Activated CD4-positive, alpha-beta T cell treated with anti-CD3 and anti-CD28 coated beads, Interleukin-2, amount 50 U/mL, for 48 hours (primary cell): ENCODE data around the gene ZMIZ1.
"Not testable (repeated sequence)": the region's sequence is repeated elsewhere in the genome, so short reads cannot be mapped to it uniquely, and the experiment has no call there.

ENCODE experiments used
- DNase-seq, 2 experiments: peaks; one replicate each; pipeline ENCODE4 v3.0.0-alpha.2; 2020

The ZMIZ1 gene

DNA sequence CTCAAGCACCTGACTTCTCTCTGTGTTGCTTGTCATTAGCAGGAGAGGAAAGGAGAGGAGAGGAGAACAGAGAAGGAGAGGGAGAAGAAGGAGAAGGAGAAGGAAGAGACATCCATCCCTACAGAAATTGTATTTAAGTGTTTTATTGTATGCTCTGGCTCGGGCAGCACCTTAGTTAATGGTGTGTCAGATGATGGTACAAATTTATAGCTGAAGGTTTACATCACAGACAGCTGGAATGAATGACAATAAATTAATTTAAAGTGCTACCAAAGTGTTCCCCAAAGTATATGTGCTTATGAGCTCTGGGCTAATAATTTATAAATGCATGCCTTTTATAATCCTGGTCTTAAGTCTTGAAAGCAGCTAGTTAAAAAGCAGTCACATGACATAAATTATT lies 38.1 kb upstream of the ZMIZ1 start:
- no peak for DNase-seq

DNA sequence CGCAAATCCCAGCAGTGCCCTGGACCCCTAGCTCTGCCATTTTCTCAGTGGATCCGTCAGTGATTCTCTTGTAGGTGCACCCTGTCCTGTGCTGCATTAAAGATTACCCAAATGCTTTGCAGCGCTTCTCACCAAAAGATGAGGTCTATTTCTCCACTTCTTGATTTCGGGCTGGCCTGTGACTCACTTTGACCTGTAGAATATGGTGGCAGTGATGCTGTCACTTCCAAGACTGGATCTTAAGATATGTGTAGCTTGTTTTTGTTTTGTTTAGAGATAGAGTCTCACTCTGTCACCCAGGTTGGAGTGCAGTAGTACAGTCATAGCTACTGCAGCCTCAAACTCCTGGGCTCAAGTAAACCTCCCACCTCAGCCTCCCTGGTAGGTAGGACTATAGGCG lies 37.0 kb upstream of the ZMIZ1 start:
- DNase-seq, result no peak

DNA sequence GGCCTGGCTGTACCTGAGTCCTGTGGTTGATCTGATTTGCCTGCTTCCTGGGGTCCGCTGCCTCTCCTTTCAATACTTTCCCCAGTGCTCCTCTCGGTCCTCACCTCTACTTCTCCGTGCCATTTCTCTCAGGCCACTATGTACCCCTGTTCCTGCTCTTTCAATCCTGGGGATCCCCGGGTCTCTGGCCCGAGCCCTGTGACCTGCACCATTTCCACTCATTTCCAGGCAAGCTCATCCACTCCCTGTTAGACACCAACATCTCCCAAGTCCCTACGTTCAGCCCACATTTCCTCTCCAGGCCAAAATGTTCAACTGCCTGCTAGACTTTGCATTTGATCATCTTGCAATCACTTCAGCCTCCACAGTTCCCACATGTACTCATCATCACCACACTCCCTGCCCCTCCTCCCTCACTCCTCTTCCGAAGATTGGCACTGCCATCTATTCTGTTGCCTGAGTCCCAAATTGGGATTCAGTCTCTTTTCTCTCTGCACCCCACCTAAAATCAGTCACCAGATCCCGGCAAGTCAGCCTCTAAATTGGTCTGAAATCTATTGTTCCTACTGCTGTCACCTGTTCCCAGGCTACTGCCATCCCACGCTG lies 34.4 kb upstream of the ZMIZ1 start:
- DNase-seq, result no peak

DNA sequence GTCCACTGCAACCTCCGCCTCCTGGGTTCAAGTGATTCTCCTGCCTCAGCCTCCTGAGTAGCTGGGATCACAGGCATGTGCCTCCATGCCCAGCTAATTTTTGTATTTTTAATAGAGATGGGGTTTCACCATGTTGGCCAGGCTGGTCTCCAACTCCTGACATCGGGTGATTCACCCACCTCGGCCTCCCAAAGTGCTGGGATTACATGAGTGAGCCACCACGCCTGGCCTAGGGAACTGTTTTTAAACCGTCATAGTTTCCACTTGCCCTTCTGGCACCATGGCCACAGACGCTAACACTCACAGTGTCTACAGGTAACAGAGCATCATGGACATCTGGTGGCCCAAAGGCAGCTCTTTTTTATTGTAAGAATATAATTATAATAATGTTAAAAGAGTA lies 32.4 kb upstream of the ZMIZ1 start:
- not testable (repeated sequence) for DNase-seq

DNA sequence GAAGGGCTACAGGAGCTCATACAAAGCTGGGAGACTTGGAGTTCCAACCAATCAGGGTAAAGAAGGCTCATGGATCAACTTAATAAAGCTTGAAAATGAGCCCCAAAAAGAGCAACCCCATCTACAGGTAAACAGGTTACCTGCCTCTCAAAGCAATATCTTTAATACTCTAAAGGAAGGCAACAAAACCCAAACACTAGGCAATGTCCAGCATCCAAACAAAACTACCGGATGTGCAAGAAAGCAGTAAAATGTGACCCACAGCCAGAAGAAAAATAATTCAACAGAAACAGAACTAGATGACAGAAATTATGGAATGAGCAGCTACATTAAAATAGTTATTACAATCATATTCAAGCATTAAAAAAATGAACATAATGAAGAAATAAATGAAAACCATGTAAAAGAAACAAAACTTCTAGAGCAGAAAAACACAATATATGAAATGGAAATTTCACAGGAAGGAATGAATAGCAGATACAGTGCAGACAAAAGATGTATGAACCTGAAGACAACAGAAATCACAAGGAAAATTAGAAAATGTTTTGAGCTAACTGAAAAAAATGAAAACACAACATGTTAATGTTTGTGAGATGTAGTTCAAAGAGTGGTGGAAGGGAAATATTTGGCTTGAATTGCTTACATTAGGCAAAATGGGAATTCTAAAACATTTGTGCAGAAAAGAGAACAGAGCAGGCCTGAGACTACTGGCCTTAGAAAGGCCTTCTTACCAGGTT lies 30.5 kb upstream of the ZMIZ1 start:
- no peak for DNase-seq

DNA sequence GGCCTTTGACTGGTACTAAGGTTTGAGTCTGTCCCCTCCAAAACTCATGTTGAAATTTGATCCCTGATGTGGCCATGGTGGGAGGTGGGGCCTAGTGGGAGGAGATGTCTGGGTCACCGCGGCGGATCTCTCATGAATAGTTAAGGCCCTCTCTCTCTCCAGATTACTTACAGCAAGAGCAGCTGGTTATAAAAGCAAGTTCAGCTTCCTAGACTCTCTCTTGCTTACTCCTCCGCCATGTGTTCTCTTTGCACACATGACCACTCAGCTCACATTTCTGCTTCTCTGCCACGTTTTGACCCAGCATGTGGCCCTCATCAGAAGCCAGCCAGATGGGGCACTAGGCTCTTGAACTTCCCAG lies 29.9 kb upstream of the ZMIZ1 start:
- no peak for DNase-seq

DNA sequence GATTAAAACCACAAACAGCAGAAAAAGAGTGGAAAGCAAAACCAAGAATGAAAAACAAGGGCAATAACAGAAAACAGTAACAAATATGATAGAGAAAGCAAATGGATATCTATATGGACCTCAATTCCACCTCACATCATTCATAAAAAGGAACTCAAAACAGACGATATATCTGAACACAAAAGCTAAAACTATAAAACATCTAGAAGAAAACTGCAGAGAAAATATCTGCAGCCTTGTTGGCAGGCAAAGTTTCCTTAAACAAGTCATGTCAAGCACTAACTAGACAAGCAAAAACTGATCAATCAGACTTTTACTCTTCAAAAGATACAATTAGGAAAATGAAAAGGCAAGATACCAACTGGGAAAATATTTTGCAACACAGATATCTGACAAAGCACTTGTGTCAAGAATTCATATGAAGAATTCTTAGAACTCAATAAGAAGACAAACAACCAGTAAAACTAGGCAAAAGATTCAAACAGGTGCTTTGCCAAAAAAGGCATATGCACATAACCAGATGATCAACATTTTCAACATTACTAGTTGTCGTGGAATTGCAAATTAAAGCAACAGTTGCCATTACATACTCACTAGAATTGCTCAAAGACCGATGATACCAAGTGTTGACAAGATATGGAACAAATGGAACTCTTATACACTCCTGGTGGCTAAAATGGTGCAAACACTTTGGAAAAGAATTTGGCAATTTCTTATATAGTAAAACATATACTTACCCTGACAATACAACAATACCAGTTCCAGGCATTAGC lies 25.9 kb upstream of the ZMIZ1 start:
- no peak for DNase-seq

DNA sequence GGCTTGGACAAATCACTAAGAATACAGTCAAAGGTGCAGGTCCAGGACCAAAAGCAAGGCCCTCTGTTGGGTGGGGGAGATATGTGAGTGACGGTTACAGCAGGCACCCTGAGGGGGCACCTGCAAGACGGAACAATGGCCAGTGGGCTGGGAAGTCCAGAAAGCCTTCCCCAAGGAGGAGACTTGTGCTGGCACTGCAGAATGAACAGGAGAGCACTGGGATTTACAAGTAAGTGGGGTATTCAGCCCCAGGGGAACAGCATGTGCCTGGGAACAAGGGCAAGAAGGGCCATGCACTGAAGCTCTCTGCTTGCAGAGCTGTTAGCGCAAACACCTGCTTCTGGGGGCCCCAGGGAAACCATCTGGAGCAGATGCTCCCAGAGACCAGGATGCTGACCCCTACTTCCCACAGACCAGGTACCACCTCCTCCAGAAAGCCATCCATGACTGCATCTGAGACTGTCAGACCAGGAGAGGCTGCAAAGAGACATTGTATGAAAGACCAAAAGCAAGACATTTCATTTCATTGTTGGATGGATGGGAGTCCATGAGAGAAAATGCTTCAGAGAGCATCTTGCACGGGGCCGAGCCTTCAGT lies 24.6 kb upstream of the ZMIZ1 start:
- no peak for DNase-seq

DNA sequence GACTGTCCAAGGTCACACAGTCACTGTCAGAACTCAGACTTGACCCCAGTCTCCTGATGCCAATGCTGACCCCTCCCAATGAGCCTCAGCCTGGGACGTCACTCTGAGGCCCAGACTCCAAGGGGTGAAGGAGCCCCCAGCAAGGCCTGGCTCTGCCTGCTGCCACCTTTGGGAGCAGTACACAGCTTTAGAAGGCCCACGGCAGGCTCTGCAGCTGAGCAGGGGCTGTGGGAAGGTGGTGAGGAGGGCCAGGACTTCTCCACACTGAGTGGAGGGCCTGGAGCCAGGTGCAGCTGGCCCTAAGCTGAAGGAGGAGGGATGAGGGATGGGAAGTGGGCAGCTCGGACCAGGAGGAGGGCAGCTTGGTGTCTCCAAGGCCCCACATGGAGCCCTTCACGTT lies 23.9 kb upstream of the ZMIZ1 start:
- no peak for DNase-seq

DNA sequence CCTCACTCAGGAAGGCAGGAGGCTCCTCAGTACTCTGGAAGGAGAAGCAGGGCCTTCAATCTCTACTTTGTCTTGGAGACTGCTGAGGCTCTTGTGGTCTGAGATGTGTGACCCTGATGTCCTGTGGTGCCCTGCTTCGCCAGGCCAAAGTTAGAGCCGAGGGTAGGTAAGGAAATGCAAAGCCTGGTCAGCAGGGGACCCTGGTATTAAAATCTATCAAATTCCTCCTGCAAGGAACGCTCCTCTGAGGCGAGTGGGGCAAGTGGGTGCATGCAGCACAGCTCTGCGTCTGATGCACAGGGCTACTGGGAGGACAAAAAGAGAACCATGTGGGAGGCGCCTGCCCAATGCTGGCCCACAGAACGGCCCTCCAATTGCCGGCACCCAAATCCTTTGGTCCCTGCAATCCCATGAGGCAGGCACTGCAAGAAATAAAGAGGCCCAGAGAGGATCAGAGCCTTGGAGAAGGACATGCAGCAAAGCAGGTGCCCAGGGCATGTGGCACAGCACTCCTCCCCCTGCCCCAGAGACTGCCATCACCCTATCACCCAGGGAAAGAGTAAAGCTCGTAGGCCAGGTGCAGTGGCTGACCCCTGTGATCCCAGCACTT lies 23.1 kb upstream of the ZMIZ1 start:
- no peak for DNase-seq

DNA sequence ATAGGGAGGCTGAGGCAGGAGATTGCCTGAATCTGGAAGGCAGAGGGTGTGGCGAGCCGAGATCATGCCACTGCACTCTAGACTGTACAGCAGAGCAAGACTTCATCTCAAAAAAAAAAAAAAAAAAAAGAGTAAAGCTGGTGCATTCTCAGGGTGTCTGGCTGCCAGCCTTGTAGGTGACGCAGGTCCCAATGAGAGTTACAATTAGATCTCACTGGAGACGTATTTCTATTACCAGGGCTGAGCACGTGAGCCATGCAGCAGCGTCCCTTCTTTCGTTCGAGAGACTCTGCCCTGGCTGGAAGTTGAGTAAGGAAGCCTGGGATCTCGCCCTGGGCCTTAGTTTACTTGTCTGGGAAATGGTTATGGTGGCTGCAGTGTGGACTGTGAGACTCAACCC lies 22.4 kb upstream of the ZMIZ1 start:
- DNase-seq, result no peak

DNA sequence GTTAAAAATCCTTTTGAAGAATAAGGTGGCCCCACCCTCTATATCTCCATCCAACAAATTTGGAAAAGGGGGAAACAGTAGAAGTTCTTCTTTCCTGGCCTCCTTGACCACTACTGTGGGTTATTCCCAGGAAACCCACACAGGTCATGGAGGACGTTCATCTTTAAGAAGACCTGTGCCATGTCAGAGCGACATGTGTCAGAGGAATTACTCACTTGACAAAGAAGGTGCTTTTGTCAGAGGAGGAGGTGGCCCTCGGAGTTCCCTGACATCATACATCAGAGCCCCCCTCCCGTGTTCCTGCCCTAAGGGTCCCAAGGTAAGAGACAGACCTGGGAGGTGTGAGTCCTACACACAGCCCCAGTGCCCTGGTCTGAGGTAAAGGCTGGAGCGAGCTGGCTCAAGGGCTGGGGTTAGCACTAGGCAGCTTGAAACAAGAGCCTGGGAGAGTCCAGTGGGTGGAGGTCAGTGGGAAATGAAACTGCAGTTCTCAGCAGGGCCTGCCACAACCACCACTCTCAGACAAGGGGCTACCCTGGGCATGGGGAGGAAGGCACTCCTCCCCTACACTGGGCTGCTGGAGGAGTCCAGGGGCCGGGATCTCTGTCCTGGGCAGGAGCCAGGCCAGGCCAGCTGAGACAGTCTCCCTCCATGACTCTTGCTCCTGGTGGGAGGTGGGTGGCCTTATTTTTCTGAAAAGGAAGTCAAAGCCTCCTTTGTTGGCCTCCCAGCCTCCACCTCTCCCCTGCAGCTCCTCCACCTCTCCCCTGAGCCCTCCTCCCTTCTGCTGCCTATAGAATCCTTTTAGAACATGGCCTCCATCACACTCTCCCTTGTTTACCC lies 21.8 kb upstream of the ZMIZ1 start:
- DNase-seq, result no peak

DNA sequence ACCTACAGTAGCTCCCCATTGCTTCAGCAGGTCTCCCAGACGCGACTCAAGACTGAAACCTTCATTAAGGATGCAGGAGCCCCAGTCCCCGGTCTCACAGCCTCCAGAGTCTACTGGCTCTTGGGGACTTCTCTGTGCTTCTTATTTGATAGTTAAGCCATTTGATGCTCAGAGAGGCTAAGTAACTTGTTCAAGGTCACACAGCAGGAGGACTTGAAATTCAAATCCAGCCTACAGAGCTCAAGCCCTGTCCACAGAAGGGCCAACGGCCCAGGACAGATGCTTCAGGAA lies 21.2 kb upstream of the ZMIZ1 start:
- DNase-seq, result peak in 1 of 2 experiments; percentile 15

DNA sequence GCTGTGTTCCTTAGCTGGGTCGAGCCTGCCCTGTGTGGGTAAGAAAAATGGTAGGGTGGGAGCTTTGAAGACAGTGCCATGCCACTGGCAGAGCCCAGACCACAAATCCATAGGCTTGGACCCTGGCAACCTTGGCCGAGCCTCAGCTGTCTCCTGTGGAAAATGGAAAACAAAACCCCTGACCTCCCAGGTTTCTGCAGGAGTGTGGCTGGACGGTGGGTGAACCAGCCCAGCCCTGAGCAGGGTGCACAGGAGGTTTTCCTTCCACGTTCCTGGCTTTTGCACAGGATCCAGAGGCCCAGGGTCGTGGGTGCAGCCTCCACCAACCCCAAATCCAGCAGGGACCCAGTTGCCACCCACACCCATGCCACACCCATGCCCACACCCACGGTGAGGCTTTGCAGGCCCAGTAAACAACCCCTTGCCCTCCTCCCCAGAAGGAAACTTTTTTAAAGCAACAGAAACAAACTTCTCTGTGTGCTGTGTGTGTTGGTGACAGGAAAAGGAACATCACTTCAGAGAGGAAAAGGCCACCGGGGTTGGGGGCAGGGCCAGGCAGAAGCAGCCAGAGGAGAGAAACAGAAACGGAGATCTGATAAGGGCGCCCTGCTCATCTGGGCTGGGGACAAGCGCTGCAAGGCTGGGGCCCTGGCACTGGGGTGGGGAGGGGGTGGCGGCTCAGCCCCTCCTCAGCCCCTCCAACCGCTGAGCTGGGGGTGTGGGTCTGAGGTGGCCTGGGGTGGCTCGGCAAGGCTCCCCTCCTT lies 20.7 kb upstream of the ZMIZ1 start:
- DNase-seq, result peak; percentile 53 to 64

DNA sequence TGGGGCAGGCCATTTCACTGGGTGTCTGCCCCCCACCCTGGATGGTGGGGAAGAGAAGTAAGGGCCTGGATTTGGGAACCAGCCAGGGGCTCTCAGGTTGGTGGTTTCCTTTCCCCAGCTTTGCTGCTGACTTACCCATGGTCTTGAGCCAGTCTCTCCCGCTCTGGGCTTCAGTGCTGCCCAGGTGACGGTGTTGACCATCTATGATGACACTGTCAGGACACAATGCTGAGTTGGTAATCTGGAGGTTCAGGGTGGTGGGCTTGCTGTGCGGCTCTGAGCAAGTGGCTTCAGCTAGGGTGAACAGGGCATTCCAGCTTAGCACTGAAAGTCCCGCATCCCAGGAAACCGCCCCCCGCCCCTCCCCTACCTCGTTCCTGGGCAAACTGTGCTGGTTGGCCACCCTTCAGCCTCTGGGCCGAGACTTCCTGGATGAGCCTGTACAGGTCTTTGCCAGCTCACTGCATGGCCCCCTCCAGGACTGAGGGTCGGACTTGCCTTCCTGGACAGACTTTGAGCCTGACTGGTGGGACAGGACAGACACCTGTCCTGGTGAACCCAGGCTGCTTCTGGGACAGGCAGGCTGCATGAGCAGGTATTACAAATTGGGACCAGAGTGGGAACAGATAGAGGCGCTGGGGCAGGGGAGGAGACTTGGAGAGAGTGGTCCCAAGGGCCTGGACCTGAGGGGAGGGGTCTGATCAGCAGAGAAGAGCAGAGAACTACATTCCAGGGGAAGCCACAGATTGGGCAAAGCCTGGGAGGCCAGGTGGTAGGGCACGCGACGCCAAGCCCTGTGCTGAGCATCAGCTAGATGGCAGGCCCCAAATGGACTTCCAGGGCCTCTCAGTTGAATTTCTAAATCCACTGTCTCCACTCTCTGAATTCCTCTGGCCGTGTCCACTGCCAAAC lies 19.9 kb upstream of the ZMIZ1 start:
- no peak for DNase-seq

DNA sequence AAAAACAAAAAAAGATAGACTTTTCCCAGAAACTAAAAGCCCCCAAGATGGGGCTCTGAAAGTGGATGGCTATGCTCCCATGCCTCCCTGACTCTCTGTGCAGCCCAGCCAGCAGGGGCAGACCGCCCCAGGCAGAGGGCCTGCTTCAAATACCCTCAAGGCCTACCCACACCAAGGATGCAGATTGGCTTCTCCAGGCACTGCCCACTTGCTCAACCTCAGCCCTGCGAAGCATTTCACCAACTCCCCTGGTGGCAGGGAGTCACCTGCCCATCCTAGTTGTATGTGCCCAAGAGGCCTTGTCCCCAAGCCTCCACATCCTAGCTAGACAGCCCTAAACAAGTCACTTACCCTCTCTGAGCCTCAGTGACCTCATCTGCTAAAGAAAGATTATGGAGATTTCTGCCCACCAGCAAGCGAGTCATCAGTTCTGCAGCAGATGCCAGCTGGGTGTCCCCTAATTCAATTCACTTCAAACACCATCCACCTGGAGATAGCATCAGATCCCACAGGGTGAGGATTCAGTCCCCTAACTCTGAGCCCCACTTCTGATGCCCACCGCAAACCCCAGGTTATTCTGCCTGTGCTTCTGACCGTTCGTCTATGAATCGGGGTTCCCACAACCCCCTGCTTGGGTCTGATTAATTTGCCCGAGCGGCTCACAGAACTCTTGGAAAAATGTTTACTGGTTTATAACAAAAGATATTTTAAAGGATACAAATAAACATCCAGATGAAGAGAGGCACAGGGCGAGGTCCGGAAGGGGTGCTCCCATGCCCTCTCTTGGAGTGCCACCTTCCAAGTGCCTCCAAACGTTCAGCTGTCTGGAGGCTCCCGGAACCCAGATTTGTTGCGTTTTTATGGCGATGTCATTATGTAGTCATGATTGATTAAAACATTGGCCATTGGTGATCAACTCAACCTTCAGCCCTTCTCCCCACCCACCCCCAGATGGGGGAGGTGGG lies 18.6 kb upstream of the ZMIZ1 start:
- peak in 1 of 2 experiments; percentile 38 for DNase-seq

DNA sequence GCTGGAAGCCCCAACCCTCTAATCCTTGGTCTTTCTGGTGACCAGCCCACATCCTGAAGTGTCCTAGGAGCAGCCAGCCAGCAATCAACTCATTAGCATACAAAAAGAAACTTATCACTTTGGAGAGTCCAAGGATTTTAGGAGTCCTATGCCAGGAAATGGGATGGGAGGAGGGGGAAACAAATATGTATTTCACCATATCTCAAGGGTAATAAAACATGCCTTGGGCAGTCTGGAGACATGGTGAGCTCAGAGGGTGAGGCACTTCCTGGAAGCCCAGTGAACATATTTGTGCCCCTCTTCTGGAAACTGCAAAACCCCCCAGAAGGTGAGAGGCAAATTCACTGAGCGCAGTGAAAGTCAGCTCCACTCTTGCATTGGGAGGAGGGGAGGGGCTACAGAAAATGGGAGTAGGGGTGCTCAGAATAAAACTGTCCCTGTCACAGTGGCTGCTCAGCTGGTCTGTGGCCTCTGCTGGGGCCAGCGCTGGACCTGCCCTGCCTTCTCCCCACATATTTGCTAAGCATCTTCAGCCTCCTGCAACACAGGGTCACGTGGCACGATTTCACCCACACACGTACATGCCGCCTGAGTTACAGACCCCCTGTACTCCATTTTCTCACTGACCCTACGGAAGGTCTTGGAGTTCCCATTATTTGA lies 17.7 kb upstream of the ZMIZ1 start:
- no peak for DNase-seq

DNA sequence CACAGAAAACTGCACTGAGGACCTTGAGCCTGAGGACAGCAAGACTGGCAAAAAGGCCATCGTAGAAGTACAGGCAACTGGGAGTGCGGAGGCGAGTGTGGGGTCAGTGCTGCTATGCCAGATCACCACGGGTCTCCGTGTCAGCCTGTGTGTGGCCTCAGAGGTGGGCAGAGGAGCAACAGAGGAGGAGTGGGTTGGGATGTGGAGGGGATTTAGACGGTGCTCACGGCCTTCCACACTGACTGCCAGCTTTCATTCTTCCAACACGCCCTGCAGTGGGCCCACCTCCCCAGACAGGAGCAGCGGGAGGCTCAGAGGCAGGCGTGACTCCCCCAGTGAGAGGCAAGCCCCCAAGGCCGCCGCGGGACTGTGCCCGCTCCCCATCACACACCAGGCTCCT lies 17.0 kb upstream of the ZMIZ1 start:
- no peak for DNase-seq
